ENCODE measurements around the gene ARMC8.
A peak's percentile ranks its signal among the peaks of the same experiment; 100 is the strongest.
"Not testable (repeated sequence)": the region's sequence is repeated elsewhere in the genome, so short reads cannot be mapped to it uniquely, and the experiment has no call there.

ARMC8 gene, protein sequence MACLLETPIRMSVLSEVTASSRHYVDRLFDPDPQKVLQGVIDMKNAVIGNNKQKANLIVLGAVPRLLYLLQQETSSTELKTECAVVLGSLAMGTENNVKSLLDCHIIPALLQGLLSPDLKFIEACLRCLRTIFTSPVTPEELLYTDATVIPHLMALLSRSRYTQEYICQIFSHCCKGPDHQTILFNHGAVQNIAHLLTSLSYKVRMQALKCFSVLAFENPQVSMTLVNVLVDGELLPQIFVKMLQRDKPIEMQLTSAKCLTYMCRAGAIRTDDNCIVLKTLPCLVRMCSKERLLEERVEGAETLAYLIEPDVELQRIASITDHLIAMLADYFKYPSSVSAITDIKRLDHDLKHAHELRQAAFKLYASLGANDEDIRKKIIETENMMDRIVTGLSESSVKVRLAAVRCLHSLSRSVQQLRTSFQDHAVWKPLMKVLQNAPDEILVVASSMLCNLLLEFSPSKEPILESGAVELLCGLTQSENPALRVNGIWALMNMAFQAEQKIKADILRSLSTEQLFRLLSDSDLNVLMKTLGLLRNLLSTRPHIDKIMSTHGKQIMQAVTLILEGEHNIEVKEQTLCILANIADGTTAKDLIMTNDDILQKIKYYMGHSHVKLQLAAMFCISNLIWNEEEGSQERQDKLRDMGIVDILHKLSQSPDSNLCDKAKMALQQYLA

DNA sequence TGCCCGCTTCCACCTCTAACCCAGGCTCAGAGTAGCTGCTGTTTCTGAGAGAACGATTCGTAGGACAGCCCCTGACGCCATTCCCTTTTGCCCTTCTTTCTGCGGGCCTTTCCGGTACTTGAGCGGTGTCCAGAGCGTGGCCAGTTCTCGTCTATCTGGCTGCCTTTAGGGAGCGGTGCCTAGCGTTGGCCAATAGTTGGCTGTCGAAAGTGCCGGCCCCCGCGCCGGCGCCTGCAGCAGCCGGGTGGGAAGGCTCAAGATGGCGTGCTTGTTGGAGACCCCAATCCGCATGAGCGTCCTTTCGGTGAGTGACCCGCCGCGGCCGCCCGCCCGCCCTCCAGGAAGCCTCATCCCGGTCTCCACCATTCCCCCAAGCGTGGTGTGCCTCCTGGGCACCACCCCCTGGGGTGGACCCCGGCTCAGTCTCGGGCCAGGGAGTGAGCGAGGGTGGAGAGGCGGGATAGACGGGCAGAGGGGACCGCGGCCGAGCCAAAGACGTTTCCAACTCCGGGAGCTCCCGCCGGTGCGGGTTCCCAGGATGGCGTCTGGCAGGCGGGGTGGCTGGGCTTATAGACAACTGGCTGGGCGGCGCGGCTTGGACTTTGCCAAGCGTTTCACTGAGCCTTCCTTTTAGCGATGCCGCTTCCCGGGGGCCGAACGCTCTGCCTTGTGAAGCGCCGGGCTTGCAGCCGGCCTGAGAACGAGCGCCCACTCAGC is at the start of gene ARMC8:
Gene ARMC8 (plus strand): TSS at position 6 of the 717 bp plus-strand sequence. CDS start 254 bp downstream, at position 260.
- DNase-seq, result no peak

DNA sequence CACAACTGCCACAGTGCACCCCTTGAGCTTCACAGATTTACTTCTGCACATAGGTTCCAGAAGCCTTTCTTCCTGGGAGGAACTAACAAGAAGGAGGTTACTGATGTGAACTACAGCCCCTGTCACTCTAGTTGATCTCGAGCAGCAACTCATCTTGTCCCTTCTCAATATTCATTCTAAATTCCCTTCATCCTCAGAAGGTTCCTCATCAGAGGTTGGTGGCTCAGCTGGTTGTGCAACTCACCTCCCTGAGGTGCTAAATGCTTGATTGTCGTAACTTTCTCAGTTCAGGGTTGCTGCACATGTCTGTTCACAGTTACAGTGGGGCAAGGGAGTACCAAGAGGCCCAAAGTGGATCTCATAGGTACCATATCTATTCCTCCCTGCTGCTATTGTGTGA is 49.2 kb upstream of the ARMC8 start:
- DNase-seq, result peak; percentile 15

DNA sequence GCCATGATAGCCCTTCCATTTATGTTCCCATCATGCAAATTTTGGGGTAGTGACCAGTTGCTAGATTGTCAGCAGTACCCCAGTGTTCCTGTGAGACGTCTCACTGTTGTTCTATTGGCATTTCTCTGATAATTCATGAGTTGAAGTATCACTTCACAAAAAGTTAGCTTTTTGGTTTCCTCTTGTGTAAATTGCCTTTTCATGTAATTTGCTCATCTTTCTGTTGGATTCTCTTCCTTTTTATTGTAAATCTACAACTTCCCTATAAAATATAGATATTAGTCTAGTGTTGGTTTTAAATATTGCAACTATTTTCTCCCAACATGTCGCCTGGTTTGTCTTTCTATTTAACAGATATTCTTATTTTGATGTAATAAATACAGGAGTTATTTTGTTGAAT is 47.4 kb upstream of the ARMC8 start:
- no peak for DNase-seq

DNA sequence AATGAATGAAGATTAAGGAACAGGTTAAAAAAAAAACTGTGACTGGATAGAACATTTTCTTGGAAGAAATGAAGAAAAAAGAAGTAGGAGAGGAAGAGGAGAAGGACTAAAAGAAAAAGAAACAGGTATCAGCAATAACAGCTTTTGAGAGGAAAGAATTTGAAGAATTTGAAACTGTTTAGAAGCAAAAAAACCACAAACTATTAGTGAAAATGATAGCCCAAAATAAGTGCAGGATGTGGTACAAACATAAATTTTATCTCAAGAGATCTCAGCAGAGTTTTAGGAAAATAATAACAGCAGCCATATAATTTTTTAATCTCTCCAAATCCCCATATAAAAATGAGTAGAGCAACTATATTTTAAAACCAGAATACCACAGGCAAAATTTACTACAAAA is 46.2 kb upstream of the ARMC8 start:
- DNase-seq, result no peak

DNA sequence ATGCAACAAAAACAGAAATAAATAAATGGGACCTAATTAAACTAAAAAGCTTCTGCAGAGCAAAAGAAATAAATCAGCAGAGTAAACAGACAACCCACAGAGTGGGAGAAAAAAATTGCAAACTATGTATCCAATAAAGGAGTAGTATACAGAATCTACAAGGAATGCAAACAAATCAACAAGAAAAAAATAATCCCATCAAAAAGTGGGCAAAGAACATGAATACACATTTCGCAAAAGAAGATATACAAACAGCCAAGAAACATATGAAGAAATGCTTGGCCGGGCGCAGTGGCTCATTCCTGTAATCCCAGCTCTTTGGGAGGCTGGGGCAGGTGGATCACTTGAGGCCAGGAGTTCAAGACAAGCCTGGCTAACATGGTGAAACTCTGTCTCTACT is 44.9 kb upstream of the ARMC8 start:
- not testable (repeated sequence) for DNase-seq

DNA sequence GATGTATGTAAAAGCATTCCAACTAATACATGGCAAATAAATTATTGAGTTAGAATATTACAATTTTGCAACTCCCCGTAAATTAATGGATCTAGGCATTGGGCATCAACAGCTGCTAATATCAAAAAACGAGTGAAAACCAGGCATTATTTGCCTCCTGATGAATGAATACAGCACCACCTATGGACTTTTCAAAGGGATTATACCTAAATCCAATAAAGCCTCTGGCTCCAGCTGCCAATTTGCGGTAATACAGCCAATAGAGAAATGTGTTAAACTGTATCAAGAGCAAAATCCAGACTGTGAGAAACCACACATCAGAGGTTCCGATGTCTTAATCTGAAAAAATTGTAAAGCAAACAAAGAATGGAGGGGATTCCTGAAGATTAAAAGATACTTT is 38.6 kb upstream of the ARMC8 start:
- peak; percentile 16 for DNase-seq

DNA sequence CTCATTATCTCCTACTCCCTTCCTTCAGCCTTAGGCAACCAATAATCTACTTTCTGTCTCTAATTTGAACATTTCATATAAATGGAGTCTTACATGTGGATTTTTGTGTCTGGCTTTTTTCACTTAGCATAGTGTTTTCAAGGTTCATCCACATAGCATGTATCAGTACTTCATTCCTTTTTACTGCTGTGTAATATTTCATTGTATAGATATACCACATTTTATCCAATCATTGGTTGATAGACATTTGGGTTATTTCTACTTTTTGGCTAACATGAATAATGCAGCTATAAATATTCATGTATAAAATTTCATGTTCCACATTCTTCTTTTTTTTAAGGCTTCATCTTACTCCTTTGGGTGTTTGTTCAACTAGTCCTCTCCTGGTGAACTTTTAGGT is 32.6 kb upstream of the ARMC8 start:
- DNase-seq, result no peak

DNA sequence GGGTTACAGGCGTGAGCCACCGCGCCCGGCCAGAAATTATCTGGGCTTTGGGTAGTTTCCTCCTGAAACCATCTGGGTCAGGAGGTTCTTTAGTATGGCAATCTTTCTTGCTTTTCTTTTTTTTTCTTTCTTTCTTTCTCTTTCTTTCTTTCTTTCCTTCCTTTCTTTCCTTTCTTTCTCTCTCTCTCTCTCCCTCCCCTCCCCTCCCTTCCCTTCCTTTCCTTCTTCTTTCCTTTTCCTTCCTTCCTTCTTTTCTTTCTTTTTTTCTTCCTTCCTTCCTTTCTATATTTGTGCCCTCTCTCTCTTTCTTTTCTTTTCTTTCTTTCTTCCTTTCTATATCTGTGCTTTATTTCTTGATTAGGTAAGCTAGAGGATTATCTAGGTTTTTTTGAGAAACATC is 29.4 kb upstream of the ARMC8 start:
- DNase-seq, result no peak

DNA sequence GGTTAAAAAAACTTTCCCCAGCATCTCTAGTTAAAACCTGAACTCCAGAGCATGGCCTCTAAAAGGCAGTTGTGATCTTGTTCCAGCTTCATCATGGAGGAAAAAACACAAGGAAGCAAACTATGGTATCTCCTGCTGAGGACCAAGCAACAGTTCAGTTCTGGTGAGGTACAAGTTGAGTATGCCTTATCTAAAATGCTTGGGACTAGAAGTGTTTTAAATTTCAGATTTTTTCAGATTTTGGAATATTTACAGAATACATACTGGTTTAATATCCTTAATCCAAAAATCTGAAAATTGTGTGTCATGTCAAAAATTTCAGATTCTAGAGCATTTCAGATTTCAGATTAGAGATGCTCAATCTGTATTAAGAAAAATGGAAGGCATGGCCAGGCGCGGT is 22.0 kb upstream of the ARMC8 start:
- no peak for DNase-seq

DNA sequence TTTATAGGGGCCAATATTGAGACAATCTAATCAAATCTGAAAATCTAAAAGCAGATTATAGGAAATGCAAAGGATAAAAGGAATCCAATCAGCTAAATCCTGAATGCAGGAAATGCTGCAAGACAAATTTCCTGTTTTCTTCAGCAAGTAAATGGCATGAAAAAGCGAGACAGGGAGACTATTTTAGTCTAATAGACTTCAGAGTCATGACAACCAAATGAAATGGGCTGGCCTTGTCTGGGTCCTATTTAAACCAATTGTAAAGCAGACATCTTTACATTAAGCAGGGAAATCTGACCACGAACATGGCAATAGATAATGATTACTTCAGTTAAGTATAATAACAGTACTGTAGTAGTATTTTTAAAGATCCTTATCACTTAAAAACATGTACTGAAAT is 14.5 kb upstream of the ARMC8 start:
- peak; percentile 25 for DNase-seq

DNA sequence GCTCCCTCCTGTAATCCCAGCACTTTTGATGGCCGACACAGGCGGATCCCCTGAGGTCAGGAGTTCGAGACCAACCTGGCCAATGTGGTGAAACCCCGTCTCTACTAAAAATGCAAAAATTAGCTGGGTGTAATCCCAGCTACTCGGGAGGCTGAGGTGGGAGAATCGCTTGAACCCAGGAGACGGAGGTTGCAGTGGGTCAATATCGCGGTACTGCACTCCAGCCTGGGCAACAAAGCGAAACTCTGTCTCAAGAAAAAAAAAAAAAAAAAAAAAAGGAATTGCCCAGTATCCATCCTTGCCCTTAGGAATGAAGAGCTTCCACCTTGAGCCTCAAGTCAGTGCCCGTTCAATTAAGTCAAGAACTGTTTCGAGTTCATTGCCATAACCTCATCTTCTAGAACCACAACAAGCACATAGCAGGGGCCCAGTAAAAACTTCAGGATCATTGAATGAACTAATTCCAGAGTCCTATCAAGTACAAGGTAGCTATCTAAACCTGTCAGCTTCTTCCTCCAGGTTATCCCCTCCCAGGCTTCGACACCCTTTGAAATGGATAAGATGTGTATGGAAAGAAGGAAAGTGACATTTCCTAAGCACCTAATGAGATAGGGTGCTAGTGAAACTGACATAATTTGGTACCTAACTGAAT is 13.2 kb upstream of the ARMC8 start:
- DNase-seq, result no peak

DNA sequence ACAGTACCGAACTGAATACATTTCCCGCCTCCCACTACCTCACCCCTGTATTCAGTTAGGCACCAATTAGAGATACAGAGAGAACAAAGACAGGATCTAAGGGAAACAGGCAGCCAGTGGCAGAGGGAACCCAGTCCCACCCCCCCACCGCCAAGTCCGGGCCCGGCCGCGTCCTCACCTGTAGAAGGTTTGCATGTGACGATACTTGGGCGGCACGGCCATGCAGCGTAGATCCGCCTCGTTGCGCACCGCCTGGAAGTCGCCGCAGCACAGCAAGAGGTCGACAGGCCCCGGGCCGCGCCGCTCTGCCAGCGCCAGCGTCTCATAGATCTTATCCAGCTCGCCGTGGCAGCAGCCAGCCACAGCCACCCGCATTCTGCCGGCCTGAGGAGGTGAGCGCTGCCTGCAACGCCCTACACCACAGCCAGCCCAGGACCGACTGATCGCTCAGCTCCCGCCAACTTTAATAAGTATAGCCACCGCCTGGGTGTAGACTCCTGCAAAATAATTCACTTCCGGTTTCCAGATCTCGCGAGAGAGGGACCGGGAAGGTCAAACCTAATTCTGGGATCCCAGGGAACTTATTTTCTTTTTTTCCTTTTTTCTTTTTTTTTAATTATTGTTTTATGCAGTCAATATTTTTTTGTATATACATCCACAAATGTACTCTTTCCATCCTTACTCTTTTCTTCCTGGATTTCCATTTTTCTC is 12.5 kb upstream of the ARMC8 start, which contains the start of gene DBR1:
Gene DBR1 (minus strand): TSS at position 501 of the 711 bp plus-strand sequence. CDS start 126 bp downstream, at position 375.
- DNase-seq, result peak; percentile 96

DNA sequence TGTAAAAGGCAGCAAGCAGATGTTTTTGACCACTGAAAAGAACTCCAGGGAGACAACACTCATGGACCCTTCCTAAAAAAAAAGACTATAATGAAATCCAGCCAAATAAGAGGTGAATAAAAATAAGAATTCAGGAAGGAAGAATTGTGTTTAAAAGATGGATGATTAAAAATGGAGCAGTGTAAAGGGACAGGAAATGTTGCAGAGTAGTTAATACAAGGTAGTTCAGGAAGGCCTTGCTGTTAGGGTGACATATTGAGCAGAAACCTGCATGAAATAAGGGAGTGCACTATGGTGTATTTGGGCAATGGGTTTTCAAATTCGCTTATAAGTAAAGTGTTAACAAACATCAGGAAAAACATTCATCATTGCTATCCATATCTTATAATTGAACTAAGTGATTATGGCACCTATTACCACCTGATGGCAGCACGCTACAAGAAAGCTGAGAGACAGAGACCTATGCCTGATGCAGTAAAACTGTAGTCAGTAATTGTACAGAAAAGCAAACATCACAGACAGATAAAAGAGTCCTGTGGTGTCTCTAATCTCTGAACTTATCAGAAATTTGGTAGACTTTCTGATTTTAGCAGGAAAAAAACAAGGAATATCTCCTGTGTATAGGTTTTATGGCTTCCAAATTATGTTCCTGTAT is 6.6 kb upstream of the ARMC8 start:
- peak; percentile 86 for DNase-seq

DNA sequence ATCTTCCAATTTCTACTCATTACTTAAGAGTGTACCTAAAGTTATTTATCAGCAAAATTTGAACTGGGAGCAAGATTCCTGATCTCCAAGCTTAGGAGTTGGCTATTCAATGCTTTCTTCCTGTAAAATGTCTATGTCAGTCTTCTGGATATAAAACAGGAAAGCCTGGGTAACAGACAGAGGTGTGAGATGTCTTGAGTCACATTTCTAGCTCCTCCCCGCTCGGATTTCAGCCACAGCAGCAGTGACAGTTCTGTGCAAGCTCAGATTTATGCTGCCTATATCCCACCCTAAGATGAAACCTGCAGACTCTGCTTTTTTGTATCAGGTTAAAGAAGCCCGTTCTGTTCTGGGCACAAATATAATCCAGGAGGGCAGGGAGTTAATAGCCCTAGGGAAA is 2.1 kb upstream of the ARMC8 start:
- no peak for DNase-seq

DNA sequence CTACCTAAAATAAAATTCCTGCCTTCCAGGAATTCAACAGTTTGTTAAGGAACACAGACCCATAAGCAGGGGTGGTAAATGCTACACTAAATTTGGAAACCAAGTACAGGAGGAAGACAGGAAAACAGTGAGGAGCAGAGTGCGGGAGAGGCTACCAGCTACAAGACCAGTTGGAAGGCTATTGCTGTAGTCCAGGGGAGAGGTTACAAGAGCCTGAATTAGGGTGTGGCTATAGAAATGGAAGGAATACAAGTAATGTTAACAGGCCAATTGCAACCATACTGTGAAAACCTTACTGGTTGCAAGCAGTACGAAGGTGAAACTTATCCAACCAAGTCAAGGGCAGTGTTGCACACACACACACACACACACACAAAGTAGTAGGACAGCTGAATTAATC is 880 bp upstream of the ARMC8 start:
- peak; percentile 53 for DNase-seq

DNA sequence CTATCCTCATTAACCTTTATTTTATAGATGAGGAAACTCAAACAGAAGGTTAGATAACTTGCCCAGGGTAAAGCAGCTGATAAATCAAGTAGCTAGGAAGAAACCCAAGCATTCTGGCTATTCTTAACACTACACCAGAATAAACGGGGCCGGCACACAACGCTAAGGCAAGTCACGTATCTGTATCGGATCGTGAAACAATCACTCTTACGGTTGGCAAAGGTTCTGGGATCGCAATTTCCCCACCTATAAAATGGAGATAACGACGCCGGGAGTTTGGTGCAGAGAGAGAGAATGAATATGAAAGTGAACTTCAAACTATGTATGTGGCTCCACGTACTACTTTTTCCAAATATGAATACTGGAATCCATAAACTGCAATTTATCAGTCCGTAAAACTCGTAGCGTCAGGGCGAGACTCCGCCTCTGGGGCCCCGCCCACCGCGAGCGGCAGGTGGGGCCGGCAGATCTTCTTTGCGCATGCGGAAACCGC is 252 bp upstream of the ARMC8 start:
- DNase-seq, result peak; percentile 97

DNA sequence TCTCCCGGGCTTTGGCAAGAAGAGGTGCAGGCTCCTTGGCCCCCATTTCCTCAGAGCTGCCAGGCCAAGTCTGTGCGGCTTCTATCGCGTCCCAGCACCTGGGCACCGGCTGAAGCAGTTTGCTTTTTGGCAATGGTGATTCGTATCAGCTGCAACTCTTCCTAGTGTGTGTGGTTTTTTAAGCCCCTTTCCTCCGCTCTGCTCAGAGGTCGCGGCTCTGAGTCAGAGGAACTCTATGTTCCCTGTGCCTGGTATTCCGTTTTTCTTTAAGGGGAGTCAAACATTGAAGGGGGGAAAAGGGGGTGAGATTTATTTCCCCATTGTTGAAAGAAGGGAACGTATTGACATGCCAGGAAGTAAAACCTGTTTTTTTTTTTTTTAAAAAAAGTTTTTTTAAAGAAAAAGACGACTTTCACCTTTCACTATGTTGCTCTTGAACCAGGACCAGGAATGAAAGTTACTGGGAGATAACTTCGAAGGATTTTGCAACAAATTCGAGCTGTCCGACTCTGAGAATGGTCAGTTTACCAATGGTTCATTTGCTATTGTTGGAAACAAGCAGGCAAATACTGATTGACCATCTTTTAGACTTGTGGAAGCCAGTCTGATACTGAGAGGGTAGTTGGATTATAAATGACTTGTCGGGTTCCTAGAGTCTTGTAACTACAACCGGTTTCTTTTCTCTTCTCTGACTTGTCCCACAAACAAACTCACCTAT is 1.1 kb downstream of the ARMC8 start:
- peak; percentile 86 for DNase-seq

DNA sequence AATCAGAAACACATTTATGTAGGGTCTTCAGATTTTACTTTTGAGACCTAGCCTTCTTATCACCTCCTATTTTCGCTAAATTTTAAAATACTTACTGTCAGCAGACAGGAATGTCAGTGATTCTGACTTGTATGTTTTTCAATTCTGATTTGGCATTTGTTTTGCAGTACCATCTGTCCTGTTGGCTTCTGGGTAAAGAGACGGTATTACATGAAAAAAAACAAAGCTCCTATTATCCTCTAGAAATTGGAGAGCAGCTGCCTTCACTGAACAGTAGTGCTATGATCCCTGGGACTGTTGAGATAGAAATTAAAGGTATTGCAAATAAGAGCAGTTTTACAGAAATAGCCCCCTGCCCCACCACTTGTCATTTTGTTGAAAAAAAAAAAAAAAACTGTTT is 8.4 kb downstream of the ARMC8 start:
- no peak for DNase-seq

DNA sequence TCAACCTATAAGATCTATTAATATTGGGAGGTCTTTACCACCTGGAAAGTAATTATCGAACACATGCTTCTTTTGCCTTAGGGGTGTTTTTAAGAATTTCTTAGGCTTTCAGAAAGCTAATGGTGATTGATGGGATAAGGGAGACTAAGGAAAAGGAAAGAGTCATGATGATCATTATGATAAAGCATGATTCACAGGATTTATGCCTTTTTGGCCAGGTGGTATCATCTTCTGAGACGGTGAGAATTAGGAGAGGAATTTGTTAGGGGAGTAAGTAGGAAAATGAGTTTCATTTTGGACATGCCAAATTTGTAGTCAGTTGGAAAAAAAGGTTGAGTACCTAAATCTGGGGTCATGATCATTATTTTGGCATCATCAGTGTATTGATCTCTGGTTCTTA is 8.9 kb downstream of the ARMC8 start:
- no peak for DNase-seq

DNA sequence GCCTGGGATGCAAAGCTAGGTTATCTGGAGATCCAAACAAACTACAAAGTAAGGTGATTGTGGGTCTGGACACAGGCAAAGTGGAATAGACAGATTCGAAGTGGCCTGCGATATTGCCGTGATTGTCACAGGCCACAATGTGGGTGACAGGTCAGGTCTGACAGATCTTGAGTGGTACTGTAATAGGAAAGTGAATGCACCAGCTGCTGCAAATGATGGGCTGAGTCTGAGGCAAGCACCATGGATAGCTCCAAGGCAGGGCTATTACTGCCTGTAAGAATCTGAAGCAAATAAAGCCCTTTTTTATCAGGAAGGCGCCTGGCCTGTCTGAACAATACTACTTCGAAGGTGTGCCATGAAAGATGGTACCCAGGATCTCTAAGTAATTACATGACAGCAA is 10.0 kb downstream of the ARMC8 start:
- DNase-seq, result peak; percentile 84

DNA sequence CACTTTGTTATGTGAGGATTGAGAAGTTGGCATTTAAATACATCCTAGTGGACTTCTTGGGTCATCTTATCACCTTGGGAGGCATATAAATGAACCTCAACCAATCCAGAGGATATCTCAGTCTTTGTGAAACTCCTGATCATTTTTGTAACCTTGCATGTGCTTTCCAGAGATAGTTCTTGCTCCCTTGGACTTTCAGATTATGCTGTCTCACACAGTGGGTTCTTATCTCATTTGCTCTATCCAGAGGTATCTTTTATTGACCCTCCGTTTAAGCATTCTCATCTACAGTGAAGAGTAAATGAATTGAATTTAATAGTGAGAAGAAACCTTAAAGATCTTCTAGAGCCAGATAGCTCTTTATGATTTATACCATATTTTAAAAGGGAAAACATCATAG is 10.4 kb downstream of the ARMC8 start:
- DNase-seq, result peak; percentile 46
